Stimulated activated CD4-positive, alpha-beta T cell treated with anti-CD3 and anti-CD28 coated beads, TNF-alpha, amount 100 ng/mL, for 1 hour (primary cell): ENCODE measurements around the gene KIAA1586.

Experiments used
- DNase-seq, 3 donors: peaks; one replicate each; pipeline ENCODE4 v3.0.0-alpha.2; 2020; ENCODE audit warnings: low read depth in 3 of 3, low spot score in 1 of 3

The KIAA1586 gene

DNA sequence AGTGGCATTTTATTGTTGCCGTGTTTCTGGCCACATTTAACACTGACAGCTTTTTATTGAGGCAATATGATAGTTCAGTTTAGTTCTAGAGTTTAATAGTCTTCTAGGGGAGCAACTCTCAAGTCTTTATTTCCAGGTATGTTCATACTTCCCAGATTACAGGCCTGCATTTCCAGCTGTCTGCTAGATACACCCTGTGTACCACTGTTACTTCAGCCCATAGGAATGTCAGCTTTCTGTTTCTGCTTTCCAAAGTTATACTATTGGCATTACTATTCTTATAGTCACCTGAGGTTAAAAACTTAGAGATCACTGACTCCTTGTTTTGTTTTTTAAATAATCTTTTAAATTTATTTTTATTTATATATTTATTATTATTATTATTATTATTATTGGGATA lies 51.1 kb downstream of the KIAA1586 start:
- DNase-seq: no peak

DNA sequence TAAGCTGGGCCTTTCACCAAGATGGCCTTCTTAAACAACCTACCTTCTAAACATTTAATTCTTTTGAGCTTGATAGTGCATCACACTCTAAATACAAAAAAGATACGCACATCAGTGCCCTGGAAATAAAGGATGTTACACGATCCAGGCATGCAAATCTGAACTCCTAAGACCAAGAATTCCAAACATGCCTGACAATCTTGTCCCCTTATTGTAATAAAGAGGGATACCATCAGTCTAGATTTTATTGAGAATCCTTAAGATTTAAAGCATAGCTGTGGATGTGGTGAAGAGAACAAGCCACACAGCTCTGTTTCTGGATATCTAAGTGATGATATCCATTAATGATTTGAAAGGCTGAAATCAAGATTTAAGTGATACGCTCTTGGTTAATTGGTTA lies 56.5 kb downstream of the KIAA1586 start:
- DNase-seq: no peak

GRCh38 chr6:57104336-57104735 lies 57.8 kb downstream of the KIAA1586 start:
- DNase-seq: no peak
